ENCODE results near the gene SLC40A1.

SLC40A1 gene

DNA sequence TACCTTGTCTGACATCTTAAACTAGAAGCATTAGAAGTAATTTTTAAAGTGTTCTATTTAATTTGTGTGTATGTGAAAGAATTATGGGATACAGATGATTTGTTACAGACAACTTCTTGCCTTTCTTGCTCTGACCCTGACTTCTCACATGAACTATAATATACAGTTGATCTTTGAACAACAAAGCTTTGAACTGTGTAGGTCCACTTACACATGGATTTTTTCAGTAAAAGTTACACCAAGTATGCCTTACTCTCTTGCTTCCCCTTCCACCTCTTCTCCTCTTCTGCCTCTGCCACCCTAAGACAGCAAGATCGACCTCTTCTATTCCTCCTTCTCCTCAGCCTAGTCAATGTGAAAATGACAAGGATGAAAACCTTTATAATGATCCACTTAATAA is 42.2 kb downstream of the SLC40A1 start:
- no peak for DNase-seq (ENCODE audit: low read depth)

DNA sequence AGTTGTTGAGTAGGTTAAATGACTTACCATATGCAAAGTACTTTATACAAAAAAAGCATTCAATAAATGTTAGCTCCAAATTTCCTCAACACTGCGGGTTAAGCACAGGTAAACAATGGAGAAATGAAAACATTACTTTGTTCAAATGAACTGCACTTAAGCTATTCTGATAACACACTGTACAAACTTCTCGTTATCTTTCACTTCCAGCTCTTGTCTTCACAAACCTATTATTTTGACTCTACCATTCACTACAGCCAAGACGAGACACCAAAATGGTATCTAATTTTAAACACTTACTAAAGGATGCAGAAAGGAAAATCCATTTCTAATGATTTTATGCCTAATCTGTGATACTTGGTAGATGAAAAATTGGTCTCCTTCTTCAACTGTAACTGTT is 43.8 kb downstream of the SLC40A1 start:
- DNase-seq (ENCODE audit: low read depth): no peak

DNA sequence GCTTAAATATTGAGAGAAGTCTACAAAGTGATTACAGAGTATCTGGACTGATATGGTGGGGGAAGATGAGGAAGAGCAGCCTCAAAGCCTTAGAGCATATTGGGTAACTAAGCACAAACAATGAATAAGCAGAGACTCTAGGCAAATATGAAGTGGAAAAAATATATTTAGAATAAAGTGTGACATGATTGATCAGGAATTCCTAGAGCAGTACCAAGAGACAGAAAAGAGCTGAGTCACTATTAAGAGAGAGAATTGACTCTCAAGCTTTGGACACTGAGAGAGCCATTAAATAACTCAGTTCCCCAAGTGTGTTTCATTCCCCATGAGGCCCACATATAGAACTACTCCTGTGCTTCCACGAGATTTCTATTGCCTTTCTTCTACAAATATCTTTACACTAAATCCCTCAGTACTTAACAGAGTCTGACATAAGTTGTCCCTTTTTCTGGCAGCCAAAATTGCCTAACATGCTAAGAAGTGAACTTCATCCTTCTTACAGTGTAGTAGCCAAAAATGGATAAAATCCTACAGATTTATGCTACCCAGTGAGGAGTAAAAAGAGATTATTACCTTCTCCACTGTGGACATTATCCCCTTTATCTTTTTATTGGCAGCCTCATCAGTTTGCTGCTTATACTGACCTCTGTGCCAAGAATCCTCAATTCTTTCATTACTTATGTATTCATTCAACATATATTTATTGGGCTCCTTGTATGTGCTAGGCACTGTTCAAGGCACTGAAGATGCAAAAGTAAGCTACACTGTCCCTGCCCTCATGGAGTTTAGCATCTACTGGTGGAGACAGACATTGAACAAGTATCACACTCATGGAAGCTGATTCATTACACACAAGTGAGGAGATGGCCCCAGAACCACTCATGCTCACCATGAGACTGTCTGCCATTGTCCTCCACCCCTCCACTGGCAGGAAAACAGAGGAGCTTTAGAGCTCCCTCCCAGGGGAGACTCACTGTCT is 45.4 kb downstream of the SLC40A1 start:
- no peak for DNase-seq (ENCODE audit: low read depth)

DNA sequence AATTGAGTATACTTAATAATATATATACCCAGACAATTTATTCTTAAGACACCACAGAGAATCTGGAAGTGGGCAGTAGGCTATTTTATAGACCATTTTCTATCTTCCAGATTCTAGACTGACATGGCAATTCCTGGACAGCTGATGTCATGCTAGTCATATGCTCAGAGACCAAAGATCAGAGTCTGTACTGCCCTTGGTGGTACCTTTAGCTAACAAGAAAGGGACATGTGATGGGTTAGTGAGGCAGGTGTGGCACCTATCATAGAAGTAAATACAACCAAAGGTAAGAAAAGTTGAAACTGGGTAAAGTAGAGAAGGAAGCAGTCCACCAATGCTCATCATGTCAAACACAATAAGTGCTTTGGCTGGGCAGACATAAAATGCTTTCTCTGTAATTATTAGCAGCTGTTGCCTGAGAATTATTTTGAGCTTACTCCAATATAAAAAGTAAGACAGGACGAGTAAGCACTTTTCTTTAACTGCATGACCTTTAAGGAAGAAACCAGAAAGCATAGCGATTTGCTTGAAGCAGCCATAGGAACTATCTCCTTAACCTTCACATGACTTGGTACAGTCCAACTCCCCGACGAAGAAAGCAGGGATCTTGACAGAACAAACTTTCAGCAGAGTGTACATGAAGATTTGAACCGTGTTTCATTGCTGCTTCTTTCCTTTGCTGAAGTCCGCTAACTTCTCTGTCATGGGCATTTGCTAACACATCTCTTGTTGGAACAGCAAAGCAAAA is 47.1 kb downstream of the SLC40A1 start:
- DNase-seq (ENCODE audit: low read depth): no peak

DNA sequence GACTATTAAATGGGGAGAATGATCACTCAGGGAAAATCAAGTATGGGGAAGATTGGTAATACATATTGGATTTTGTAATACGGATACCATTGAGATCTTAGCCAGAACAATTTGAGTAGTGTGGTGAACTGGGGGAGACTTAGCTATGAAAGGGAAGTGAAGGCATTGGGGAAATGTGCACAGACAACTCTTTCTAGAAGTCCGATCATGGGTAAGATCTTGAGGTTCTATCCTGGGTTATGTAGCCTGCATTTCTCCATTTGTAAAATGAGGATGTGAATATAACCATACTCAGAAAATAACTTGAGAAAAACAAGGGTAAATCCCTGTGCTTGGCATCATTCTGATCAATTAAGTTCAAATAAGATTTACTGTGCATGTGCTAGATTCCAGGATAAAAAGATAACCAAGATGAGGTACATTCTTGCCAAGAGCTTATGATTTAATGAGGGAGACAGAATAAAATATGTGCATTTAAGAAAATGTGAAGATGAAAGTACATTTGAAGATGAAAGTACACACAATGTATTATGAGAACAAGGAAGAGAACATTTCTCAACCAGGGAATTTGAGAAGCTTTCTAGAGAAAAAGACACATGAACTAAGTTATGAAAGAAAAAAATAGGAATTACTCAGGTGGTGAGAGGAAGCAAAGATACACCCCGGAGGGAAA is 49.5 kb downstream of the SLC40A1 start:
- no peak for DNase-seq (ENCODE audit: low read depth)

DNA sequence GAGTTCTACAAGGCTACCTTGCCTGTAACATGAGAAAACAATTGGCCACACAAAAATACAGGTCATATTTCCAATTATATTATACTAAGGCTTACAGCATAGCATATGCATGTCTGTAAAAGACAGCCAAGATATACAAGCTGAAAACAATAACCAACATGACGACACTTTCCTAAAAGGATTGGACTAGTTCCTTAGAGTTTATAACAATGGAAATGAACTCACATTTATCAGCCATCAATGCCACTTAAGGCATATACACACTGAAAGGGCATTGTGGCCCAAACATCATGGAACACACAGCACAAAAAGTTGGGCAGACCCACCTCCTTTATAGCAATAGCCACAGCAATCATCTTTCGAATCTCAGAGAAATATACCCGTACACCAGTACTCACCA is 52.0 kb downstream of the SLC40A1 start:
- no peak for DNase-seq (ENCODE audit: low read depth)

DNA sequence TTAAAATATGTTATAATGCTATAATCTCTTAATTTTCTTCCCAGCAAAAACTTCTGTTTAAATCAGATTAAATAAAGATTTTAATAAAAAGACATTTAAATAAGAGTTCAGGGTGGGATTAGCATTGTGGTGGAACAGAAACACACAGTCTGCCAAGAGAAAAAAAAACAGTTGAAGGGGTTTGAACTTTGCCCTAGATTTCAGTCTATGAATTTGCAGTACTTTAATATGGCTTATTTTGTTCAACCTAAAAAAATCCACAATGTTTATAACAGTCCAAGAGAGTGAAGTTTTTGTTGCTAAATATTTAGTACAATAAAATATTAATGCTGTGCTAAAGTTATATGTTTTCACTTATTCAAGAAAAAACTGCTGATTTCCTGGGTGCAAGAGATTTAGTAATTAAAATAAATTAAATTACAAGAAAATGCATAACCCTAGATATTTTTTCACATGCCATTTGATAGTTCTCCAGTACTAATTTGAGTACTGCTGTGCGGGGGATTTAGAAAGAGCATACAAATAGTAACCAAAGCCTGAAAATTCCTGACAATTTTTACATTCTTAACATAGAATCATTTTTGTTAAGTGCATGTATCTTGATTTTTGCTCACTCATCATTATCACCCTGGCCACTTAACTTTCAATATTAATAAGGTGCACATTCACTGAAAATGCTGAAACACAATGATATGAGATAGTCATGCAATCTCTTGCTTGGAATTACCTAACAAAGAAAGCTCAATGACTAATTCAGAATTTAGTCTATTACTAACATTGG is 52.6 kb downstream of the SLC40A1 start:
- no peak for DNase-seq (ENCODE audit: low read depth)

DNA sequence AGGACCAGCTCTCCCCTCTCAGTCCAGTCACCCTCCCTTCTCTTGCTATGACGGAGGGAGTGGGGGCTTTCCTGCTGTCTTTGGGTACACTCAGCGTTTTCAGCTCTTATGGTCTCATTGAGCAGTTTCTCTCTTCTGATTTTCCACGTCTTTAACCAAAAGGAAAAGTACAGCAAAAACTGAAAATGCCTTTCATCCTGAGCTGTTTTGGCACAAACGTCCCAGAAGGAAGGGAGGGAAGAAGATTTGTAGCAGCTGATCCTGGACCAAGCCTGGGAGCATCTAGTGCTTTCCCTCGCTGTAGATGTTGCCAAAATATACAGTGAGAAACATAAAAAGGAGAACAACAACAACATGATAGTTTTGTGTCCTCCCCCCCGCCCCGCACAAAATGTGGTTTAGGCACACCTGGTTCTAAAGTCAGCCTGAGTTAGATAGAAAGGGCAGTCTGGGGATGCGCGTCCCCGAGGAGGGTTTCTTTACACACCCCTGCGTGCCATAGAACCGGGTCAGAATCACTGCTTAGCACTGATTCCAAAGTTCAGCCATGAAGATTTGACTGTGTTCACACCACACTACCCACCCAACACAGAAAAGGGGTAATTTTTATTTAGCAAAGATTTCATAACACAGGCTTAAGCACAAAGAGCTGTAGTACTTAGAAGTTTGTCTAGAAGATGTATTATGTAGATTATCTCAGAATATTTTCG is 53.4 kb downstream of the SLC40A1 start:
- DNase-seq (ENCODE audit: low read depth): no peak

DNA sequence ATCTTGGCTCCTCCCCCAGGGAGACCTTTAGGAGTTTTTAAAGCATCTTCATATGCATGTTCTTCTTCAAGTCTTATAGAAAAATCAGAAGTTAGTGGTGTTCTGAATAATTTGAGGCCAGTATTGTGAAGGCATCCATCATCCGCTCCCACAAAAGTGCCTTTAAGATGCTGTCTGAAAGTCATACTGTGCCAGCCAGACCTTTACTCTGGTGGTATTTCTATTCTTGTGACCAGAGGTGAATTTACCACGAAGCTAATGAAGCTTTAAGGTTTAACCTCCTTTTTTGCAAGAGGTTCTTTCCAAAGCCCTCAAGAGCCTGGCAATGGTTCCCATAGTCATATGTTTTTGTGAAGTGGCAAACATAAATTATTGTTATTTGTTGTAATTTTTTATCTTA is 54.3 kb downstream of the SLC40A1 start:
- no peak for DNase-seq (ENCODE audit: low read depth)

DNA sequence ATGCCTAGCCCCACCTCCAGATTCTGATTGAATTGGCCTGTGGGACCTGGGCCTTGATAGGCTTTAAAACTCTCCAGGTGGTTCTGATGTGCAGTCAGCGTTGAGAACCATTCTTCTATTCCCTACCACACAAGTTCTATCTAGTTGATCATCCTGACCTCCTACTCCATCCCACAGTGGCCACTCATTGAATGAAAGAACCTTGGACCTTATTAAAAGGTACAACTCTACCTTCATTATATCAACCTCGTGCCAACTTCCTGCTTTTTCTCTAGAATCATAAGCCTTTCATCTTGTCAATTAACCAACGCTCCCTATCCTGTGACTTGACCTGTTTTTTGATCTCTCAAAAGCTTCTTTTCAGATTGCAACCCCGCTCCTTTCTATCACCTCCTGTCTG is 55.8 kb downstream of the SLC40A1 start:
- no peak for DNase-seq (ENCODE audit: low read depth)

DNA sequence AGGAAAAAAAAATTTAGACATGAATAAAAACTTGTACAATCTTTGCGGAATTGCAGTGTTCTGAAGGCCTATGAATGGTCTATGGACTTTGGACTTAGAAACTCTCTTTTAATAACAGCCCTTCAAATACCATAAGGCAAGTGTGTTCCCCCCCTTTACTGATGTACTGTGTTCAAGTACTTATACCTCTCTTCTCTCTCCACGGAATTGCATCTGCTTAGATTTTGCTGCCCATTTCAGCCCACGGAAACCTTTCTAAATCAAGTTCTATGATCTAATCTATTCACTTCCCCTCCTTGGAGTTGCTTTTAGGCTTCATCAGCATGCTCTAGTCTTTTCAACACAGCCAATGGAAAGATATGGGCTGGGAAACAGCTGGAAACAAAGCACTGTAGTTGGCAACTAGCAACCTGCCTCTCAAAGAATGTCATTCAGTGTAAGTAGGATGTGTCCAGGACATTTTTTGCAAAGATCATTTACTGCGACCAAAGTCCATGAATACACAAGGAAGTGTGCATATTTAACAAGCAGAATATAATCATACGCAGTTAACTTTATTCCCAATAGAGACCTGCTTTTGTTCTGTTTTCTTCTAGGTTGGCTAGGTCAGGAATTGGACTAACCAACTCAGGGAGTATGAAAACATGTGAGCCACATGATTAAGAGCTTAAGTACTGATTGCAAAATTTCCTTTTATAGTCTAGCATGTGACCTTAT is 58.0 kb downstream of the SLC40A1 start:
- DNase-seq (ENCODE audit: low read depth): no peak

DNA sequence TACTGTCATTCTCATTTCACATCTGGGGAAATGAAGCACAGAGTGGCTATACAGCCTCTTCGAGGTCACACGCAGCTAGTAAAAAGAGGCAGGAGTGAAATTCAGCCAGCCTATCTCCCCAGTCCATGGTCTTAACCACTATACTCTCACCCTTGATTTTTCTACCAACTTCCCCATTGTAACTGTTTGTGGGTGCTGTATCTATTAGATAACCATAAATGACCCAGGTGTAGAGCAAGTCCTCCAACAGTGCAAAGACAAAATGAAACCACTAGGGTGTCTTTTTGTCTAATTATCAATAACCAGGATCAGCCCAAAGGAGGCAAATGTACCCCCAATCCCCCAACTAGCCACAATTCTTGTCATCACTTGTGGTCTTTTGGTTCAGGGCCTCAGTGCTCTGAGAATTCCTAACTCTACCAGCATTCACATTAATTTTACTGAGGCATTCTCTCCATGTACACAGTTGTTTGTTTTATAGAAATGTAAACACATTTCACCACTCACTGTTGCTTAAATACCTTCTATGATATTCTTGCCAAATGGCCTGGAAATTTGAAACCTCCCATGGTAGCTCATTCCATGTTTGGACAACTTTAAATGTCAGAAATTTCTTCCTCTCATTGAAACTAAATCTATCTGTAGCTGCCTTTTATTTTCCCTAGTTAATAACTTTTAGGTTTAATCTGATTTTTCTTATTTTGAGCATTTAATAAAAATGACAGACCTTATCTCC is 58.7 kb downstream of the SLC40A1 start:
- DNase-seq (ENCODE audit: low read depth): no peak

DNA sequence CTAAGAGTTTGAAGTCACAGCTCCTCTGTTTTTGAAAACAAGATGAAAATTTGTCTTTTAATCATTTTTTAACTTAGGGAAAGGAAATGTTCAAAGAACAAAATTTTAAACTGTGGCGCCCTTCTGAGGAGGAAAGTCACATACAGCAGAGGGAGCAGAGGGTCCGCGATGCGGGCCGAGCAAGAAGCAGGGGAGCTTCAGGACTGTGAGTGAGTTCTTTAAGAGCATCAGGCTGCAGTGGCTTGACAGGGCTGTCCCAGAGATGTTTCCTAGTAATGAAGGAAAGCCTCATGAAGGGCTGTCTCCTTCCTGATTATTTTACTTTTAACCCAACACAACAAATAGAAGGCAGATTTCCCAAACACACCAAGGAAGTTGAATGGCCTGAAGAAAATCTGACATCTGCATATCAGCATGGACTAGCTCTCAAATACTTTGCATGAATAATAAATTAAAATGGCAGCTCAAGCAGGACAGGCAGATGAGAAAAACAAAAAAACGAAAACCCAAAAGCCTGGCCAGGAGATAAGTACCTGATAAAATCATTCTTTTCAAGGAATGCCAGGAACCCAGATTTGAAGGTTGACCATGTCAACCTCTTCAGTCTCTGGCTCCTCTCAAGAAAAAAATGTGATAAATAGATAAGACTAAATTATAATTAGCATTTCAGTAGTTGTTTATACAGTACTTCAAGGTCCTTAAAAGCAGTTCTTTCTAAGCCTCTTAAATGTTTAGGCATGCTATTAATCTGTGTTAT is 60.8 kb downstream of the SLC40A1 start:
- DNase-seq (ENCODE audit: low read depth): no peak

DNA sequence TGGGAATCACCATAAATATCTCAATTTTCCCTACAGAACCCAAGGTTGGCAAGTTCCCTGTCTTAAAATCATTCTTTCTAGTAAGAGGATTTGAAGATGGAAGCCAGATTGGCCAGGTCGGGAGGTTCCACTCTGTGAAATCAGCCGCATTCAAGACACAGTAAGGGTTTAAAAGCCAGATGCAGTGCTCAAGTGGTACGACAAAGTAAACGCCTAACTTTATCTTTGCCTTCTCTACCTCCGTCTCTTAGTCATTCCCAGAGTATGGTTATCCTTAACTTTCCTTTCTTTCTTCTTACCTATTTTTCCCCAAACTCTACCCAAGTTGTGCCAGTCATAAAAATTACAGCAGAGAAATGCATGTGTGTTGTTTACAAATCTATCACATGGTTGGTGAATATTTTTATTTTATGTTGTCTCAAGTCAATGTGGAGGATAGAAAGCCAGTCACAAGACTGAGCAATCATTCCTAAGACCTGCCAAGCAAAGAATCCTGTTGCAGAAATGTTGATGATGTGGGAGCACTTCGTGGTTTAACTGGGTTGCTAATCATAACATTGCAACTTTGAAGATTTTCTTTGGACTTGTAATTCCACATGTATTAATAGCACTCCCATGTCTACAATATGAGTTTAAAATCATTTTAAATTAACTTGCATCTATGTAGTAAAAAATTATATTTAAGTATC is 62.6 kb downstream of the SLC40A1 start:
- DNase-seq (ENCODE audit: low read depth): no peak

DNA sequence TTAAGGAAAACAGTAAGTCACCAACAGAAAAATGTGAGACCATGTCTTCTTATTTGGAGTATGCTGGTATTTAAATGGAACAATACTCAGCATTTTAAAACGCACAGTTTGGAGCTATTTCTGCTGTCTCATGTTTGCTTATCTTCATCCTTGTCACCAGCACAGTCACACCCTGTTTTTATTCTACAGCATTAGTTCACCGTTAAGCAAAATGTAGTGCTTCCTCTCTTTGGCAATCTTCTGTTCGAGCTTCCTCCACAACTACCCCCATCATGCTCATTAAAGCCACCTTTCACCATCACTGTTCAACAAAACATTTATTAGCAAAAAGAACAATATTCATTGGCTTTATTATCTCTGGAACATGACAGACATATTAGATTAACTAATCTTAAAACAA is 64.0 kb downstream of the SLC40A1 start:
- no peak for DNase-seq (ENCODE audit: low read depth)

DNA sequence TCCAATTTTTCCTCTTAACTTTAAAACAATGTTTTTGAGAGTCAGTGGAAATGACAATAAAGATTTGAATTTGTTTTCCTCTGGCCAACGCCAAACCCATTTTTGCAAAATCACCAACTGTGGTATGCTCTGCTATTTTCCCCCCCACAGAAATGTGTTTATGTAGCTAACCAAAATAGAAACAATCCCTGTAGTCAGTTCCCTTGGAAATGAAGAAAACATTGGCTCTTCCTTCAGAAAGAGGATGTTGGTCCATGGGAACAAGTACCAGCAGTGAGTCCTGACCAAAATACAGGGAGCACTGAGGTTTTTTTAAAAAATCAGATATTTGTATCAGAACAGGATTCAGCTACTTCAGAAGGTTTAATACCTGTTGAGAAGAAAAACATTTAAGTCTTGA is 65.3 kb downstream of the SLC40A1 start:
- no peak for DNase-seq (ENCODE audit: low read depth)

DNA sequence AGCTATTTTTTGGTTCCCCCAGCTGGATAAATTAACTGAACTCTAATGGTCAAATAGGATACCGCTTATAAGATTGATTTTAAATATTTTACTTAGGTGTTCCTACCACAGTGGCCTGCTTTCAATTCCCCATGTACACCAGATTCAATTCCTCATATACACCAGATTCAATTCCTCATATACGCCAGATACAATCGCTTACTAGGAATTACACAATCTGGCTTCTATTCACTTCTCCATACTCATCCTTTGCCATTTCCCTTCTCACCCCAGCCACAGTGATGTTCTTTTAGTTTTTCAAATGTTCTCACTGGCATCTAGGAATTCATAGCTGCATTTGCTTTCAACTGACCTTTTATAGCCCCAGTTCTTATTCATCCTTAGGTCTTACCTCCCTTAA is 66.5 kb downstream of the SLC40A1 start:
- no peak for DNase-seq (ENCODE audit: low read depth)

DNA sequence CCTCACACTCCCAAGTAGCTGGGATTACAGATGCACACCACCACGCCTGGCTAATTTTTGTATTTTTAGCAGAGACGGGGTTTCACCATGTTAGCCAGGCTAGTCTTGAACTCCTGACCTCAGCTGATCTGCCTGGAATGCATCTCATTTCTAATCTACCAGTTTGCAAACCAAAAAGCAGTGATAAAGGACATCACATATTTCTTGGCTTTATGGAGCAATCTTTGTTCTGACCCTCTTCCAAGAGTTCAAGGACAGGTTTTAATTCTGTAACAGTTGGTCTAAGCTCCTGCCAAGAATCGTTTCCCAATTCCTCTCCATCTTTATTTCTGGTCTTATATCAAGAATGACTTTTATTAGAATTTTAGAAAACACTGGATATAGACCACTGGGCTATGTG is 67.7 kb downstream of the SLC40A1 start:
- DNase-seq (ENCODE audit: low read depth): no peak

DNA sequence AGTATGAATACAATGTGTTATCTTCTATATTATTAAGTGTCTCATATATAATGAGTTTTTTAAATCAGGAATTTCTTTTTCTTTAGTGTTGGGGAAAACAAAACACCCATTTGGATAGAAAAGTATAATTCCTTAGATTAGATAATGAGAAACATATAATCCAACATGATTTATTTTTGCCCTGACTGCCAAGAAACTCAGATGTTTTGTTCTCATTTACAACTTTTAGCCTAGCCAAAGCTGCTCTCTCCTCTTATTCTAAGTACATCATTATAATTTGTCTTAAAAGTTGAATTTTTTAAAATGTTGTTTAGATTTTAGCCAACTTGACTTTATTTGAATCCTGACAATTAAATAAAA is 68.6 kb downstream of the SLC40A1 start:
- DNase-seq (ENCODE audit: low read depth): no peak

Data from stimulated activated CD8-positive, alpha-beta memory T cell treated with anti-CD3 and anti-CD28 coated beads, Interleukin-12 subunit alpha, Interleukin-12 subunit beta, amount 100 ng/mL, for 1 hour (primary cell).